Coronary artery (tissue), 2 donors: ENCODE data around the gene SESTD1.

Experiments used
- DNase-seq: peaks from one replicate; pipeline ENCODE4 v3.0.0-alpha.2; 2017; ENCODE audit warnings: low spot score
- H3K27ac ChIP-seq, 2 donors: fragments of 200-600 bp; sonication (generic); one replicate each; pipeline ENCODE4 v1.5.1; 2016 to 2019
- H3K4me3 ChIP-seq: fragments of 200-600 bp; sonication (generic); 2 replicates; pipeline ENCODE4 v1.5.1; 2016; ENCODE audit warnings: mild to moderate bottlenecking, moderate library complexity
- TF ChIP-seq, protein P1 (sequence below): fragments of 200-600 bp; sonication (generic); IDR thresholded peaks from one replicate; pipeline ENCODE4 v1.5.1; 2019; ENCODE audit warnings: antibody characterized with exemption

The SESTD1 gene

DNA sequence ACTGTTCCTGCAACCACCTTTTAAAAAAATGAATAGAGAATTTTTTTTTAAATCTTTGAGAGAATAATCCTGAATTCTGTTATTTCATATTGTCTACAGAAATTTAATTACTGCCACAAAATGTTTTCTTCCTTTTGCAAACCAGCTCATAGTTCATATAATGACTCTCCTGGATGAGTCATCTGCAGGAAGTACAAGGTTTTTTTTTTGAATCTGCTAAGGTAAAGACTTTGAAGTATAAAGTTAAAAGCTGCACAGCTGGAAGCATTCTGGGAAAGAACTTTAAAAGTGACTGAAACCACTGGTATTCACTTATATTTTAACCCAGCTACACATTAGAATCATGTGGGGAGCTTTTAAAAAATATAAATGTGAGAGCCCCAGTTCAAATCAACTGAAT is 25.4 kb downstream of the SESTD1 start:
- H3K27ac ChIP-seq, result no peak overlapping the region
- H3K4me3 ChIP-seq, result no peak overlapping the region
- no peak for DNase-seq
- TF ChIP-seq, protein P1, sequence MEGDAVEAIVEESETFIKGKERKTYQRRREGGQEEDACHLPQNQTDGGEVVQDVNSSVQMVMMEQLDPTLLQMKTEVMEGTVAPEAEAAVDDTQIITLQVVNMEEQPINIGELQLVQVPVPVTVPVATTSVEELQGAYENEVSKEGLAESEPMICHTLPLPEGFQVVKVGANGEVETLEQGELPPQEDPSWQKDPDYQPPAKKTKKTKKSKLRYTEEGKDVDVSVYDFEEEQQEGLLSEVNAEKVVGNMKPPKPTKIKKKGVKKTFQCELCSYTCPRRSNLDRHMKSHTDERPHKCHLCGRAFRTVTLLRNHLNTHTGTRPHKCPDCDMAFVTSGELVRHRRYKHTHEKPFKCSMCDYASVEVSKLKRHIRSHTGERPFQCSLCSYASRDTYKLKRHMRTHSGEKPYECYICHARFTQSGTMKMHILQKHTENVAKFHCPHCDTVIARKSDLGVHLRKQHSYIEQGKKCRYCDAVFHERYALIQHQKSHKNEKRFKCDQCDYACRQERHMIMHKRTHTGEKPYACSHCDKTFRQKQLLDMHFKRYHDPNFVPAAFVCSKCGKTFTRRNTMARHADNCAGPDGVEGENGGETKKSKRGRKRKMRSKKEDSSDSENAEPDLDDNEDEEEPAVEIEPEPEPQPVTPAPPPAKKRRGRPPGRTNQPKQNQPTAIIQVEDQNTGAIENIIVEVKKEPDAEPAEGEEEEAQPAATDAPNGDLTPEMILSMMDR, result no peak

DNA sequence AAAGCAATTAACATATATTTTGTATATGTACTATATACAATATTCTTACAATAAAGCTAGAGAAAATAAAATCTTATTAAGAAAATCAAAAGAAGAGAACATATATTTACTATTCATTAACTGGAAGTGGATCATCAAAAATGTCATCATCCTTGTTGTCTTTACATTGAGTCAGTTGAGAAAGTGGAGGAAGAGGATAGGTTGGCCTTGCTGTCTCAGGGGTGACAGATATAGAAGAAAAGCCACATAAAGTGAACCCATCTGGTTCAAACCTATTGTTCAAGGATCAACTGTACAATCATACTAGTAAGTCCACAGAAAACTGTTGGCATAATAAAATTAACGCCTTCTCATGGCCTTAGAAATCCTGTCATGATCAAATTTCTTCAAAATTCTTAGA is 26.6 kb downstream of the SESTD1 start:
- Histone ChIP-seq H3K4me3 (no peak overlapping the region), H3K27ac (no peak overlapping the region)
- TF ChIP-seq, protein P1, result no peak
- no peak for DNase-seq

DNA sequence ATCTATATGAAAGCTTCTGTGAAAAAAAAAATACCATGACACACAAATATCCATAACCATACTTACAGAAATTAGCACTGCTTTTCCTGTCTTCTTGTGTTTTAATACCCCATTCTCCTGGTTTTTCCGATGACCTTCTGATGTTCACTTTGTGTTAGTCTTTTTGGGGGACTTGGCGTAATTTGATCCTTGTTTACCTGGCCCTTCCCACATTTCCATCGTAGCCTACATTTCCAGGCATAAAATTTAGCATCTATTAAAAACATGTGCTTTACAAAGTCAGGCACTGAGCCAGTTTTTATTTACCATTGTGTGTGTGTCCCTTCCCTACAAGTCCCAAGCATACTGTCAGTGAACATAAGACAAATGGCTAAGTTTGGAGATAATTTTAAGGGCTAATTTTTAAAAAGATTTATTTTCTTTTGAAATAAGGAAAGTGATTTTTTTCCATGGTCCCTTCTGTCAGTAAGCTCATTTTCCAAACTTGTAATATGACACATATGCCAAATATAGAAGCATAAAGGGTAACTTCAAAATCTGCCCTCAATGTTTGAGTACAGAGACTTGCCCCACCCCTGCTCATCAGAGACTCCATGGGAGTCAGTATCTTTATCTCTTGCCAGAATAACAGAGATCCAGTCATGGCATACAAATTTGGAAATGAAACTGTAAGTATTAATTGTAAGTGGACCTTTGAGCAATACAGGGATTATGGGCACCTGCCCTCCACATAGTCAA is 27.3 kb downstream of the SESTD1 start:
- TF ChIP-seq, protein P1, result no peak
- H3K4me3 ChIP-seq, result no peak overlapping the region

DNA sequence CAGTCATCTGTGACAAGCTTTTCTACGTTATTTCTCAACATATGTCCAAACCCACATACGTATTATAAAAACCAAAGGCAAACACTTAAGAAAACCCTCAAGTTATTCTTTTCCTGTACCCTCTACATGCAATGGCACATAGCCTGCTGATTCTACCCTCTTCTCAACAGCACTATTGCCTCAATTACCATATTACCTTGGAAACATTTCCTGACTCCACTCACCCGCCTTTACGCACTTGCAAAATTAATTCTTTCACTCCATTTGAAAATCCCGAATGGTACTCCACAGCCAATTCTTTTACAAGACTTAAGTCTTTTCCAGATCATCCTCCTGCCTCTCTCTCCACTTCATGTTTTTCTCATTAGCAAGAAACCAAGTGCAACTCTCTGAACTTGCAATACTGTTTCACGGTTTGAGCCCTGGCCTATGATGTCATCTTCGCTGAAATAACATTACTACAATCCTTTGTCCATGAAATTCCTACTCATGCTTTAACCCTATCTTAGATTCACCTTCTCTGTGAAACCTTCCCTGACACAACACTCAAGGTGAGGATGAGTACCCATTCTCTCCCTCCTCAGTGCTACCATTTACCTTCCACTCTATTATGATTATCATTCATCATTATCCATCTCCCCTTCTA is 29.0 kb downstream of the SESTD1 start:
- TF ChIP-seq, protein P1, result no peak
- peak overlapping the region in 1 of 2 donors; percentile 26 for H3K27ac ChIP-seq
- no peak for DNase-seq
- no peak overlapping the region for H3K4me3 ChIP-seq

More for the DNA sequence above, 27.3 kb downstream of the SESTD1 start:
- no peak overlapping the region for H3K27ac ChIP-seq
- DNase-seq, result no peak

DNA sequence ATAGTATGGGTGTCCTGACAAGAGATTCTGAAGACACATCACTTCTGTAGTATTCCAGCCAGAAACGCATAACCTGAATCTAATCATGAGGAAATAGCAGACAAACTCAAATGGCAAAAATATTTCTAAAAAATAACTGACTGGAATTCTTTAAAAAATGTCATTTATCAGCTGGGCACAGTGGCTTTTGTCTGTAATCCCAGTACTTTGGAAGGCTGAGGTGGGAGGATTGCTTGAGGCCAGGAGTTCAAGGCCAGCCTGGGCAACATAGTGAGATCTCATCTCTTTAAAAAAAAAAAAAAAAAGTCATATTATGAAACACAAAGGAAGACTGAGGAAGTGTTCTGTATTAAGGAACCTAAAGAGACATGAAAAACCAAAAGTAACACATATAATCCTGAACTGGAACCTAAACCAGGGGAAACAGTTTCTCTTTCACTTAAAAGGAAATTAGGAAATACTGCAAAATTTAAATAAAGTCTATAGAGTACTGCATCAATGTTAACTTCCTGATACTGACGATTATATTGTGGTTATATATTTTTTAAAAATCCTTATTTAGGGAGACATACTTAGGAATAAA is 29.9 kb downstream of the SESTD1 start:
- Histone ChIP-seq H3K27ac (peak overlapping the region in 1 of 2 donors; percentile 1), H3K4me3 (no peak overlapping the region)
- no peak for DNase-seq
- TF ChIP-seq, protein P1, result no peak

DNA sequence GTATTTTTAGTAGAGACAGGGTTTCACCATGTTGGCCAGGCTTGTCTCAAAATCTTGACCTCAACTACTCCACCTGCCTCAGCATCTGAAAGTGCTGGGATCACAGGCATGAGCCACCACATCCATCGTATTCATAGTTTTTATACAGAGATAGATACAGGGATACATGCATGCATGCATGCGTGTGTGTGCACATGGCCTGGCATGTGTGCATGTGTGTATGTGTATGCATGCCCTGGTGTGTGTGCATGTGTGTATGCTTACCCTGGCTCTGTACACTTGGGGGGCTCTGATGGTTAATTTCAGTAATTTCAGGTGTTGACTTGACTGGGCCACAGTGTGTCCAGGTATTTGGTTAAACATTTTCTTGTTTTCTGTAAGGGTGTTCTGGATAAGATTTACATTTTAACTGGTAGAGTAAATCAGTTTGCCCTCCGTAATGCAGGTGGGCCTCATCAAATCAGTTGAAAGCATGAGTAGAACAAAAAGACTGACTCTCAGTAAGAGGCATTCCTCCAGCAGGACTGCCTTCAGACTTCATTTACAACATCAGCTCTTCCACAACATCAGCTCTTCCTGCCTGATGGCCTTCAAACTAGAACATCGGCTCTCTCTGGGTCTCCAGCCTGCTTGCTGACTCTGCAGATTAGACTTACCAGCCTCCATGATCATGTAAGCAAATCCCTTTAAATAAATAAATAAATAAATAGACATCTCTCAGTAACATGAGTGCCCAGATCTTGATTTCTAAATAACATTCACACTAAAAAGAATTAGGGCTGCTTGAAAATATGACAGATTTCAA is 30.8 kb downstream of the SESTD1 start:
- TF ChIP-seq, protein P1, result no peak
- Histone ChIP-seq H3K27ac (no peak overlapping the region), H3K4me3 (no peak overlapping the region)
- DNase-seq, result no peak
